Coronary artery (tissue), 2 donors: Measurements from ENCODE around the gene CADM1.

ENCODE experiments used
- DNase-seq: peaks from one replicate; pipeline ENCODE4 v3.0.0-alpha.2; 2017; ENCODE audit warnings: low spot score
- H3K27ac ChIP-seq, 2 donors: fragments of 200-600 bp; sonication (generic); one replicate each; pipeline ENCODE4 v1.5.1; 2016 to 2019
- H3K4me3 ChIP-seq: fragments of 200-600 bp; sonication (generic); 2 replicates; pipeline ENCODE4 v1.5.1; 2016; ENCODE audit warnings: mild to moderate bottlenecking, moderate library complexity
- CTCF ChIP-seq: fragments of 200-600 bp; sonication (generic); IDR thresholded peaks from one replicate; pipeline ENCODE4 v1.5.1; 2019; ENCODE audit warnings: antibody characterized with exemption

Gene CADM1

GRCh38 chr11:115128226-115128625 lies 376.0 kb downstream of the CADM1 start:
- Histone ChIP-seq H3K4me3 (no peak overlapping the region), H3K27ac (no peak overlapping the region)
- no peak for DNase-seq
- no peak for TF ChIP-seq CTCF

- DNase-seq = no peak
- Histone ChIP-seq H3K4me3 (no peak overlapping the region), H3K27ac (no peak overlapping the region)
- TF ChIP-seq CTCF = no peak
Observed at GRCh38 chr11:115127790-115128189, 376.4 kb downstream of the CADM1 start.

- H3K4me3 ChIP-seq = no peak overlapping the region
- H3K27ac ChIP-seq = no peak overlapping the region
- DNase-seq = no peak
- TF ChIP-seq CTCF = no peak
Observed at GRCh38 chr11:115126515-115127208, 377.6 kb downstream of the CADM1 start.

- no peak for TF ChIP-seq CTCF
- no peak for DNase-seq
- H3K27ac ChIP-seq = no peak overlapping the region
- H3K4me3 ChIP-seq = no peak overlapping the region
Observed at GRCh38 chr11:115126092-115126491, 378.1 kb downstream of the CADM1 start.

- Histone ChIP-seq H3K4me3 (no peak overlapping the region), H3K27ac (no peak overlapping the region)
- no peak for TF ChIP-seq CTCF
- DNase-seq = no peak
Observed at GRCh38 chr11:115124786-115125185, 379.4 kb downstream of the CADM1 start.

- no peak for DNase-seq
- Histone ChIP-seq H3K4me3 (no peak overlapping the region), H3K27ac (no peak overlapping the region)
- TF ChIP-seq CTCF = no peak
Observed at GRCh38 chr11:115123641-115124040, 380.6 kb downstream of the CADM1 start.

GRCh38 chr11:115122274-115122673 lies 381.9 kb downstream of the CADM1 start:
- DNase-seq = no peak
- TF ChIP-seq CTCF = no peak
- no peak overlapping the region for H3K4me3 ChIP-seq
- H3K27ac ChIP-seq = no peak overlapping the region
